Measurements from ENCODE around the gene ACTR3C. TPM values are rescaled to one million over a fixed set of nuclear protein-coding genes. Genes with fewer than 3 reads are reported as not detected.

The ACTR3C gene
- total and polyA plus RNA-seq, 3 donors from 2014 or later = 6.1 to 13.0 (median 12.2) TPM

GRCh38 chr7:150370612-150371071 lies 47.3 kb upstream of the ACTR3C start:
- Histone ChIP-seq H3K36me3 (ENCODE audit: low read depth, missing control alignments) (no peaks in the 10 kb centered on the region), H3K27me3 (no peaks in the 10 kb centered on the region), H3K9me3 (no peaks in the 10 kb centered on the region), H3K4me3 (no peak overlapping the region), H3K4me1 (peaks cover 19% of the 10 kb centered on the region), H3K27ac (no peak overlapping the region)
- DNase-seq = no peak
- intact Hi-C loops (cut with DNase I; ENCODE audit: low total_unique reads) = loop anchor here (5.0 kb wide), 1 partner anchor 37 kb away; a partner anchor contains a TSS
- WGBS, 2 donors = 52 to 53% methylated on average over 3 of the region's 3 CpGs
- no peak for TF ChIP-seq POLR2A (IDR thresholded peaks at IDR 0.05)
- TF ChIP-seq, protein P1, sequence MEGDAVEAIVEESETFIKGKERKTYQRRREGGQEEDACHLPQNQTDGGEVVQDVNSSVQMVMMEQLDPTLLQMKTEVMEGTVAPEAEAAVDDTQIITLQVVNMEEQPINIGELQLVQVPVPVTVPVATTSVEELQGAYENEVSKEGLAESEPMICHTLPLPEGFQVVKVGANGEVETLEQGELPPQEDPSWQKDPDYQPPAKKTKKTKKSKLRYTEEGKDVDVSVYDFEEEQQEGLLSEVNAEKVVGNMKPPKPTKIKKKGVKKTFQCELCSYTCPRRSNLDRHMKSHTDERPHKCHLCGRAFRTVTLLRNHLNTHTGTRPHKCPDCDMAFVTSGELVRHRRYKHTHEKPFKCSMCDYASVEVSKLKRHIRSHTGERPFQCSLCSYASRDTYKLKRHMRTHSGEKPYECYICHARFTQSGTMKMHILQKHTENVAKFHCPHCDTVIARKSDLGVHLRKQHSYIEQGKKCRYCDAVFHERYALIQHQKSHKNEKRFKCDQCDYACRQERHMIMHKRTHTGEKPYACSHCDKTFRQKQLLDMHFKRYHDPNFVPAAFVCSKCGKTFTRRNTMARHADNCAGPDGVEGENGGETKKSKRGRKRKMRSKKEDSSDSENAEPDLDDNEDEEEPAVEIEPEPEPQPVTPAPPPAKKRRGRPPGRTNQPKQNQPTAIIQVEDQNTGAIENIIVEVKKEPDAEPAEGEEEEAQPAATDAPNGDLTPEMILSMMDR (IDR thresholded peaks at IDR 0.05) = no peak

DNA sequence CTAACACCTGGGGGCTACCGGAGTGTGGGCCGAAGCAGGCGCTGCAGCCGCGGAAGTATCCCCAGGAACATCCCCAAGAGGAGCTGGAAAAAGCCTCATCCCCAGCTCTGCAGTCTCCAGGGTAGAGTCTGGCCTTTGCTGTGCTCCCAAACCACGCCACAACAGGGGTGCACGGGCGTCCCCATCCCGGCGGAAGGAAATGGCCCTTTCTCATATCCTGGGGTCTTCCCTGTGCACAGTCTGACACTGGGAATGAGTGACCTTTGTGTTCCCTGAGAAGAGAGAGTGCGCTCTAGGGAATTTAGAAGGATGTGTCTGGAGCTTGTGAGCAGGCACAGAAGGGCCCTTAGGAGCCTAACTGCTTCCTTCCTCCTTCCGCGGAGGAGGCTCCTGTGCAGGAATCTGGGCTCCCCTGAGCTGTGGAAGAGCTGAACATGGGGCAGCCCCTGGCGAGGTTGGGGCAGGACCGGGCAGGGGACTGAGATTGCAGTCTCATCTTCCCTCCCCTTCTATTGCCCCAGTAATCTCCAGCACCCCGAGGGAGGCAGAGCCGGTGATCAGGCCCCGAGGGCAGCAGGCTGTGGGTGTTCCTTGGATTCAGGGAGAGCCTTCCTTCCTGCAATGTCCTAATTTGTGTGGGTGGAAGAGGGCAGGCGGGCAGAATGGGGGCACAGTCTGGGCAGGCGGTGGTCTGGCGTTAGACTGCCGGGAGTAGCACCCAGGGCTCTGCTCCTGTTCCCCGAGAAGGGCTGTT lies 46.6 kb upstream of the ACTR3C start:
- TF ChIP-seq, protein P1 (IDR thresholded peaks at IDR 0.05) = no peak
- no peak for TF ChIP-seq POLR2A (IDR thresholded peaks at IDR 0.05)
- Histone ChIP-seq H3K4me3 (peak overlapping the region in 1 of 2 donors; percentile 94), H3K27me3 (no peaks in the 10 kb centered on the region), H3K4me1 (peaks cover 19% of the 10 kb centered on the region), H3K27ac (peak overlapping the region; percentile 94 to 96), H3K9me3 (no peaks in the 10 kb centered on the region), H3K36me3 (ENCODE audit: low read depth, missing control alignments) (no peaks in the 10 kb centered on the region)
- intact Hi-C loops (cut with DNase I; ENCODE audit: low total_unique reads) = loop anchor here (5.0 kb wide), 1 partner anchor 37 kb away; a partner anchor contains a TSS
- WGBS, 2 donors = 29 to 33% methylated on average over 14 to 23 of the region's 23 CpGs
- no peak for DNase-seq

DNA sequence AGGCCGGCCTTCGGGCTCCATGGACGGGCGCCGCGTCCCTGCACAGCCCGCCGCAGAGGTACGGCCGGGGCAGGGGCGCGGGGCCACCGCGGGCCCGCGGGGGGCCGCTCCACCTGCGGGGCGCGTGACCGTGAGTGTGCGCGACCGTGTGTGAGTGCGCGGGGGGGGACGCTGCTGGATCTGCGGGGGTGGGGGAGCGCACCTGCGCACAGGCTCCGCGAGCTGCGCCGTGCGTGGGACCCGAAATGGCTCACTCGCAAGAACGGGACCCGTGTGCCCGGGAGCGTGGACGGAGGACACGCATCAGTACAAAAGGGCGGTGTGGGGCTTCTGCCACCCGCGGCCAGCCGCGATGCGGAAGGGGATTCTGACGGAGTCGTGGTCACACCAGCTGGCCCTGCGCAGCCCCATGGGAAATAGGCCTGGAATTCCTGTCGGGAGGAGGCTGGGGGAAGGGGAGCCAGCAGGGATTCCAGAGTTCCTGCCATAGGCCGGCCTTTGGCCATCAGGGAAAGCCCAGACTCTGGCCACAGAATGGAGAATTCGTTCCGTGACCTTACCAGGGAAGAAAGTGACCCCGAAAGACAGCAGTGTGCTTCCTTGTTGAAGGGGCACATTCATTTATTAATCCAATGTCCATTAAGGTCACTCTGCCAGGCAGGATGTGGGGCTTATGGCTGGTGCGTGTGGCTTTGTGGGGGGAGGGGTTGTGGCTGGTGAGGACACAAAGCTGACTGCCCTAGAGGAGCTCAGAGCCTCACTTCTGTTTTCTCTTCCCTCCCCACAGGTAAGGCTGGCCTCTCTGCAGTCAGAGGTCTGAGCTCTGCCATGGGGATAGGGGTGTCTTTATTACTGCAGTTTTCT lies 45.8 kb upstream of the ACTR3C start:
- peak overlapping the region; percentile 86 to 94 for H3K4me3 ChIP-seq
- peaks cover 19% of the 10 kb centered on the region for H3K4me1 ChIP-seq
- no peaks in the 10 kb centered on the region for H3K9me3 ChIP-seq
- no peaks in the 10 kb centered on the region for H3K36me3 ChIP-seq (ENCODE audit: low read depth, missing control alignments)
- no peaks in the 10 kb centered on the region for H3K27me3 ChIP-seq
- H3K27ac ChIP-seq = peak overlapping the region; percentile 94 to 96
- WGBS, 2 donors = 0 to 1% methylated on average over 16 to 30 of the region's 58 CpGs
- intact Hi-C loops (cut with DNase I; ENCODE audit: low total_unique reads) = no loop called here
- TF ChIP-seq, protein P1 (IDR thresholded peaks at IDR 0.05) = no peak
- no peak for TF ChIP-seq POLR2A (IDR thresholded peaks at IDR 0.05)
- DNase-seq = peak; percentile 63

- H3K27me3 ChIP-seq = no peaks in the 10 kb centered on the region
- H3K36me3 ChIP-seq (ENCODE audit: low read depth, missing control alignments) = no peaks in the 10 kb centered on the region
- H3K27ac ChIP-seq = peak within 1 kb of the TSS; percentile 94 to 96
- peaks cover 17% of the 10 kb centered on the region for H3K4me1 ChIP-seq
- 0 to 2% methylated on average over 33 to 38 of the region's 85 CpGs for WGBS, 2 donors
- intact Hi-C loops (cut with DNase I; ENCODE audit: low total_unique reads) = no loop called here
- peak; percentile 91 for DNase-seq
- TF ChIP-seq, protein P1 (IDR thresholded peaks at IDR 0.05) = no peak
- no peak for TF ChIP-seq POLR2A (IDR thresholded peaks at IDR 0.05)
- H3K9me3 ChIP-seq = no peaks in the 10 kb centered on the region
- peak within 1 kb of the TSS; percentile 86 to 94 for H3K4me3 ChIP-seq
Observed at GRCh38 chr7:150368096-150368883, 44.9 kb upstream of the ACTR3C start, which contains the start of gene REPIN1. Gene REPIN1 (plus strand): TSS chr7:150368822. CDS start chr7:150369712, 890 bp downstream.

All from testis (tissue), 3 donors.